ENCODE data around the gene RECK. TPM values are rescaled to one million over a fixed set of nuclear protein-coding genes. Genes with fewer than 3 reads are reported as not detected.
"Not testable (repeated sequence)": the region's sequence is repeated elsewhere in the genome, so short reads cannot be mapped to it uniquely, and the experiment has no call there.

The RECK gene
- polyA plus RNA-seq, 5 donors: 17.4 to 26.6 (median 22.4) TPM

GRCh38 chr9:36050476-36050875, 13.8 kb downstream of the RECK start:
- no peak for DNase-seq

DNA sequence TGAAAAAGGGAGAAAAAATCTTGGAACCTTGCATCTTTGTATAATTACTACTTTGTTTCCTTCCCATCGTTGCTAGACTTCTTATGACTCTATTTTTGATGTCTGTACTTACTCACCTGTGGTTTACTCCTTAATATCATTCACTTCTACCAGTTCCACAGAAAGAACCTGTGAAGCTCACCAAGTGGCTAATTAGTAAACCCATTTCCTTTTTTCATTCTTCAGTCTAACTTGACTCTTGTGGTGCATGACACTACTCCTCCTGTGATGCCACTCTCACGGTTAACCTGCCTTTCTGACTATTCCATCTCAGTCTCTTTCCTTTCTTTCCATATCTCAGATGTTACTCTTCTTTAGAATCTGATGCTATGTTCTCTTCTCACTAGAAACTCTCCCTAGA, 14.6 kb downstream of the RECK start:
- DNase-seq: no peak

DNA sequence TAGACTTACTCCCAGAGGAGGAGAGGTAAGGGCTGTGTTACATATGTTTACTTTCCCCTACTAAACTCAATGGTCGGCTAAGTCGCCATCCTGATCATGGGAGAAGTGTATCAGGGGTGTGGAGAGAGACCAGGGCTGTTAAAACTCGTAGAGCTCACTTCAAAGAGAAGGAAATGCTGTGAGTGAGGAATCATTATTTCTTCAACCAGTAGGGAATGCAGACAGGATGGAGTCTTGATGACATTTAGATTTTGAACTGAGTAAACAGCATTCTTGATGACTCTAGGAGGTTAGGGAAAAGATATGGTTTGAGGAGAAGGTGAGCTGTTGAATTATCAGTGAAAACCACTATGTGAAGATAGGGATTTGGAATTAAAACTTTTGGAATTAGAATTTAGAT, 17.3 kb downstream of the RECK start:
- no peak for DNase-seq

DNA sequence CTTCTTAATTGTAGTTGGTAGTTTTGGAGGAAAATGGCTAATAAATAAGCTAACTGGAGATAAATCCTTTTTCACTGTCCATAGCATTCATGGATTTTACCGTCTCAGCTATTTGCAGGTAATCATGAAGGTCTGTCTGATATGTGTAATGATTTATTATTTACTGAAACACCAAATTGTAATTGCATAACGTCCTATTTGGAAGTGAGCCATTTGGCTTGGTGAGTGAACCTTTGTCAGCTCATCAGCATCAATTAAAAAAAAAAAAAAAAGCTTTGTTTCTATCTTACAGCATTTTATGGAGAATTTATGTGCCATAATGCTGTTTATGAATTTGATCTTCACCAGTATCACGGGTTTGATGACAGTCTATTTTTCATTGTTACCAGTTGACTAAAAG, 20.2 kb downstream of the RECK start:
- no peak for DNase-seq

- DNase-seq: no peak
Observed at GRCh38 chr9:36063804-36064447, 27.2 kb downstream of the RECK start.

- no peak for DNase-seq
Observed at GRCh38 chr9:36064448-36065037, 27.8 kb downstream of the RECK start.

DNA sequence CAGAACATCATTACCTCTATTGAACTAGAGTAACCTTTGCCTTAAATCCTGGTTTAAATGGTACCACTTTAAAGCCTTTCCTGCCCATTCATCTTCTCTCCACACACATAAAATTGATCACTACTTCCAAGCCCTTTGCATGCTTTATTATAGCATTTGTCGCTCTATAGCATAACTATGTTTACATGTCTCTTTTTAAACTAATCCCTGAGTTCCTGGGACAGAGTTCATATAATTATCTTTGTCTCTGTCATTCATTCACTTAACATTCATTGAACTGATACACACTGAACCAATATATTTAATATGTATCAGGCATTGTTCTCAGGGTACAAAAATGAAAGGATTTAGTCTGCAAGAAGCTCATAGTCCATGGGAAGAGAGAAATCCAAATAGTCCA, 37.3 kb downstream of the RECK start:
- no peak for DNase-seq

GRCh38 chr9:36074870-36075532, 38.3 kb downstream of the RECK start:
- peak; percentile 61 to 65 for DNase-seq

GRCh38 chr9:36078051-36078450, 41.3 kb downstream of the RECK start:
- DNase-seq: no peak

- DNase-seq: no peak
Observed at GRCh38 chr9:36080519-36080918, 43.8 kb downstream of the RECK start.

DNA sequence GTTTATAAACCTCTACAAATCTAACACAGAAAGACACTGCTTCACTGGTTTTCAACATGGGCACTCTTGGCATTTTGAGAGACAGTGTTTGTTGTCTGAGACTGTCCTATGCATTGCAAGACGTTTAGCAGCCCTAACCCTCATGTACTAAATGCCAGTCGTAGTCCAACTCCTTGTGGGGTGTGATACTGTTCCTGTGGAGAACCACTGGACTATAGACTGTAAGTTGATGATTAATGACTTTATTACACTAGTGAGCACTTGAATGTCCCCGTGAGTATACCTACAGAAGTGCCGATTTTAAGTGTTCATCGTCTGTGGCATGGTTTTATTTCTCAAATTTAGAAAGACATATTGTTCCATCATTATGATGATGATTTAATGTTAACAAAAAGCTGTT, 46.2 kb downstream of the RECK start:
- DNase-seq: no peak

DNA sequence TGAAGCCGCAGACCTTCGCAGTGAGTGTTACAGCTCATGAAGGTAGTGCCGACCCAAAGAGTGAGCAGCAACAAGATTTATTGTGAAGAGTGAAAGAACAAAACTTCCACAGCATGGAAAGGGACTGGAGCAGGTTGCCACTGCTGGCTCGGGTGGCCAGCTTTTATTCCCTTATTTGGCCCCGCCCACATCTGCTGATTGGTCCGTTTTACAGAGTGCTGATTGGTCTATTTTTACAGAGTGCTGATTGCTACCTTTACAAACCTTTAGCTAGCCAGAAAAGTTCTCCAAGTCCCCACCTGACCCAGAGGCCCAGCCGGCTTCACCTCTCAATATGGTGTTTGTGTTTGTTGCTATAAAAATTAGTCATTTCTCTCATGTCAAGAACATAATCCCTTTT, 49.7 kb downstream of the RECK start:
- DNase-seq: no peak

GRCh38 chr9:36087054-36087453, 50.3 kb downstream of the RECK start:
- not testable (repeated sequence) for DNase-seq

- no peak for DNase-seq
Observed at GRCh38 chr9:36088020-36088419, 51.3 kb downstream of the RECK start.

- DNase-seq: no peak
Observed at GRCh38 chr9:36091026-36091953, 54.6 kb downstream of the RECK start.

DNA sequence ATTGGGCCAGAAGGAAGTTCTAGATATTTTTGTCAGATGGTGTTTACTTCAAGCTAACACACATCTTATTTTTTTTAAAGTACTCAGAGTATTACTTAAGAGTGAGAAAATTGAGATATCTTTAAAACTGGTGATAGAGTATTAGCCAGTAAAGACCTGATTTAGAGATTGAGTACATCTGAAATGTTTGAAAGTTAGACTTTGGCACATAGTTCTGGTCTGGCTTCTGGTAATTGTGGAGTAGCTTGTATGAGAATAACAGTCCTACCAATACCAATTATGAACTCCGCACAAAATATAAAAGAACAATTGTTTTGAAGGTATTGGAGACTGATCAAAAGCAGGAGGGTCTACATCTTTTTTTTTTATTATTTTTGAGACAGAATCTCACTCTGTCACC, 55.3 kb downstream of the RECK start:
- DNase-seq: no peak

- no peak for DNase-seq
Observed at GRCh38 chr9:36092509-36093215, 55.9 kb downstream of the RECK start.

- no peak for DNase-seq
Observed at GRCh38 chr9:36093384-36093783, 56.7 kb downstream of the RECK start.

DNA sequence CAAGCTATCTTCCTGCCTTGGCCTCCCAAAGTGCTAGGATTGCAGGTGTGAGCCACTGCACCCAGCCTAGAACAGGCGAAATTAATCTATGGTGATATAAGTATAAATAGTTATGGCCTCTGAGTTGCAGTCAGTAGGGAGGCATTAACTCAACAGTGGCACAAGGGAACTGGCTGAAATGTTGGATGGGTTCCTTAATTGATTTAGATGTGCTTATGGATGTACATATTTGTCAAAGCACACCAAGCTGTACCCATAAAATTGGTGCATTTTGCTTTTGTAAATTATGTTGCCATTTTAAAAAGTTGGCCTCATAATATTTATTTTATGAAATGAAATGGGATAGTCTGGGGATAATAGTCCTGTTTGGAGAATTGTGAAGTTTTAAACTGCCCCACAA, 63.0 kb downstream of the RECK start:
- DNase-seq: no peak

- DNase-seq: no peak
Observed at GRCh38 chr9:36100532-36100931, 63.8 kb downstream of the RECK start.

GRCh38 chr9:36101916-36102741, 65.4 kb downstream of the RECK start:
- DNase-seq: no peak
